GM18507 (cell line): ENCODE measurements around the gene SEMA3B.
"Not testable (repeated sequence)": the region's sequence is repeated elsewhere in the genome, so short reads cannot be mapped to it uniquely, and the experiment has no call there.

ENCODE experiments used
- DNase-seq: peaks from one replicate; pipeline ENCODE4 v3.0.0; 2011; ENCODE audit warnings: low read depth; ENCODE audit not compliant: insufficient read length; ENCODE audit errors: extremely low spot score
- FAIRE-seq: peaks from 2 replicates; lab custom pipeline; 2011; peaks lifted over from hg19 to GRCh38; lab: Jason Lieb, UNC

The SEMA3B gene

GRCh38 chr3:50300681-50301254 lies 31.8 kb downstream of the SEMA3B start:
- FAIRE-seq (no peak), DNase-seq (no peak)

- FAIRE-seq (no peak), DNase-seq (no peak)
Observed at GRCh38 chr3:50302095-50303012, 33.4 kb downstream of the SEMA3B start.

DNA sequence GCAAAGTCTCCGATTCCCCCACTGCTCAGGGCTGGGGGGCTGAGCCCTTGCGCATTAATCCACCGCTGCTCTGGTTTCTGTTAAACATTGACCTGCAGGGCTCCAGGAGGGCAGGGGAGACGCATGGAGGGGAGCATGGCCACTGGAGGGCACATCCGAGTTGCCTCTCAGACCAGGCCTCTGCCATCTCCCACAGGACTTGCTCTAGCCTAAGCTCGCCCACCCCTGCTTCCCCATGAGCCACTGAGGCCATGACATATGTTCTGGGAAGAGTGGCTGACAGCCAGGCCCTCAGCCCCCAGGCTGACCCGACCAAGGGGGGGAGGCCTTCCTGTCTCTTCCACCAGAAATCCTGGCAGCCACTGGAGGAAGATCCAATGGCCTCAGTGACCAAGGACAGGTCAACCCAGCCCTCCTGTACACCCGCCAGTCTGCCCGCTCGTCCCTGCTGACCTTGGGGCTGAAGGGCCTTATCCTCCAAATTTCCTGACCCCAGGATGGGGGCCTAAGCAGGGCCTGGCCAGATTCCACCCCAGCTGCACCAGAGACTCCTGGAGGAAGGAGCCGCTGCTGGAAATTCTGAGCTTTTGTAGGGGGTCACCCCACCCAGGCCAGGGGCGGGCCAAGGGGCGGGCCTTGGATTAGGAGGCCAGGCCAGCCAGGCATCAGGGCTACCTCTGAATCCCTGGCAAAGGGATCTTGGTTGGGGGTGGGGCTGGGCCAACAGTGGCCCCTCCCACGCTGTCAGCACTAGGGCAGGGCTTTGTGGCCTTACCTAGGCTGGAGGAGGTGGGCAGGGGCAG lies 34.3 kb downstream of the SEMA3B start, which contains the start of gene HYAL1:
Gene HYAL1, minus strand, starts transcription at position 562 of the 803 bp plus-strand sequence. CDS start 618 bp downstream, outside the sequence.
- DNase-seq (no peak), FAIRE-seq (no peak)

GRCh38 chr3:50304601-50305000 lies 35.7 kb downstream of the SEMA3B start:
- DNase-seq (no peak), FAIRE-seq (no peak)

DNA sequence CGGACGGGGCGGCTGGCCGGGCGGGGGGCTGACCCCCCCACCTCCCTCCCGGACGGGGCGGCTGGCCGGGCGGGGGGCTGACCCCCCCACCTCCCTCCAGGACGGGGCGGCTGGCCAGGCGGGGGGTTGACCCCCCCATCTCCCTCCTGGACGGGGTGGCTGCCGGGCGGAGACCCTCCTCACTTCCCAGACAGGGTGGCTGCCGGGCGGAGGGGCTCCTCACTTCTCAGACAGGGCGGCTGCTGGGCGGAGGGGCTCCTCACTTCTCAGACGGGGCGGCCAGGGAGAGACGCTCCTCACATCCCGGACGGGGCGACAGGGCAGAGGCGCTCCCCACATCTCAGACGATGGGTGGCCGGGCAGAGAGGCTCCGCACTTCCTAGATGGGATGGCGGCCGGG lies 43.1 kb downstream of the SEMA3B start:
- not testable (repeated sequence) for FAIRE-seq, DNase-seq

DNA sequence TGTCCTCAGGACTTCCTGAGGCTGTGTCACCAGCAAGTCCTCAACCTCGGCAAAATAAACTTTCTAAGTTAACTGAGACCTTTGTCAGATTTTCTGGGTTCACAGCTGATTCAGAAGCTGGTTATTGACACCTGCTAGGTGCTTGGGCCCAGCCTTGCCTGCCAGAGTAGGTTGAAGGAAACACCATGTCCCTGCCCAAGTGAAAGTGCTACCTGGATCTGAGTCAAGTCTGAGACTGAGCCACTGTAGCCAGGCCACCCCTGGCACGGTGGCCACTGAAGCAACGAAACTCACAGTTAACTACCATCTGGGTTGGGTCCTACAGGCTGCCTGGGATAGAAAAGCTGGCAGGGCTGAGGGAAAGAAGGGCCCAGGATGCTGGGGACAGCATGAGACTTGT lies 45.4 kb downstream of the SEMA3B start:
- DNase-seq (no peak), FAIRE-seq (no peak)

DNA sequence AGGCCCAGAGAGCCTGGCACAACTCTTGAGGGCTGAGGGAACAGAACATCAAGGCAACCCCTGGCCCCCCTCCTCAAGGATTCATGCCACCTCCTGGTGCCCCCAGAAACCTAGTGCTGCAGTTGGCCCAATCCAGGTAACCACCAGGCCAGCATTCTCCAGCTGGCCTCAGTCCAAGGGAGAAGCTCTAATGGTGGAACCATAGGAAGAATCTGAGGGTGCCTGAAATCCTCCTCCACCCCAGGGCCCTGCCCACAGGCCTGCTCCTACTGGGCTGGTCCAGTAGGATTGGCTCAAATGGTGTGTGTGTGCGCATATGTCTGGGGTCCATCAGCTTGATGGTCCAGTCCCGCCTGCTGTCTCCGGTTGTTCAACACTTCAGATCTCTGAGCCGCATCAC lies 45.9 kb downstream of the SEMA3B start:
- DNase-seq (no peak), FAIRE-seq (no peak)

GRCh38 chr3:50316657-50317242 lies 47.8 kb downstream of the SEMA3B start:
- DNase-seq (no peak), FAIRE-seq (no peak)

- no peak for FAIRE-seq
- DNase-seq, result no peak
Observed at GRCh38 chr3:50317300-50317699, 48.4 kb downstream of the SEMA3B start.

- no peak for FAIRE-seq
- DNase-seq, result no peak
Observed at GRCh38 chr3:50318163-50318562, 49.2 kb downstream of the SEMA3B start.

DNA sequence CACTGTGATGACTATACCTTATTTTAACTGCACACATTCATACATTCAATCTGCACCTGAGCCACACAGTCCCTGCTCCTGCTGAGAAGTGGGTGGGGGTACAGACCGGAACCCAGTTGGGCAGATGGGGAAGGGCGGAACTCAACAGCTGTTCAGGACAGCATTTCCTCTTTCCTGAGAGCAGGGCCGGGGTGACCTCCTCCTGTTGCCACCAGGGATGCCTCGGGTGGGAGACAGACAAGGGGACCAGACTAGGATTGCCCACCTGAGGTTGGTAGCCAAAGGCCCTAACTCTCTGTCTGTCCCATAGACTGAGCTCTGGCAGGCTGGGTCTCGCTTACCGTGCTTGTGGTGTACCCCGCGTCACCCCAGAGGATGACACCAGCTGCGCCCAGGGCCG lies 49.7 kb downstream of the SEMA3B start:
- FAIRE-seq (no peak), DNase-seq (no peak)

- FAIRE-seq (no peak), DNase-seq (no peak)
Observed at GRCh38 chr3:50319181-50319893, 50.4 kb downstream of the SEMA3B start.

- FAIRE-seq (no peak), DNase-seq (no peak)
Observed at GRCh38 chr3:50319894-50320625, 51.1 kb downstream of the SEMA3B start.

DNA sequence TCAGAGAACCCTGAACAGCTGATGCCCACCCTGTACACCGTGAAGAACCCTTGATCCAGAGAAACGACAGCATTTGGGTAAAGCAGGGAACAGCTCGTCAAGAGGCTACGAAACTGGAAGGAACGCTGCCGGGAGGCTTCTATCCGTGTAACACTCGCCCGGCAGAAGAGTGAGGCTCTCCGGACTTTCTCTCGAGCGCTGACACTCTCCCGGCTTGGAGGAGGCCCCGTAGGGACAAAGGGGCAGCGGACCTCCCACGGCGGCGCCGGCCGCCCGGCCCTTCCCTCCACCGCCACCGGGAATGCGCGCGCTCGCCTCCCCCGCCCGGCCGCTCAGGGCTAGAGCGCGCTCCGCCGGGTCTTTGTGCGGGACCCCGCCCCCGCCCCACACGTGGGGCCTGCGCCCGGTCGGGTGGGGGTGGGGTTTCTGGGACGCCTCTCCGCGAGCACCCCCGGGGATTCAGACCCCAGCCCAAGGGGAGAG lies 51.9 kb downstream of the SEMA3B start:
- no peak for DNase-seq
- peak; percentile 61 for FAIRE-seq

DNA sequence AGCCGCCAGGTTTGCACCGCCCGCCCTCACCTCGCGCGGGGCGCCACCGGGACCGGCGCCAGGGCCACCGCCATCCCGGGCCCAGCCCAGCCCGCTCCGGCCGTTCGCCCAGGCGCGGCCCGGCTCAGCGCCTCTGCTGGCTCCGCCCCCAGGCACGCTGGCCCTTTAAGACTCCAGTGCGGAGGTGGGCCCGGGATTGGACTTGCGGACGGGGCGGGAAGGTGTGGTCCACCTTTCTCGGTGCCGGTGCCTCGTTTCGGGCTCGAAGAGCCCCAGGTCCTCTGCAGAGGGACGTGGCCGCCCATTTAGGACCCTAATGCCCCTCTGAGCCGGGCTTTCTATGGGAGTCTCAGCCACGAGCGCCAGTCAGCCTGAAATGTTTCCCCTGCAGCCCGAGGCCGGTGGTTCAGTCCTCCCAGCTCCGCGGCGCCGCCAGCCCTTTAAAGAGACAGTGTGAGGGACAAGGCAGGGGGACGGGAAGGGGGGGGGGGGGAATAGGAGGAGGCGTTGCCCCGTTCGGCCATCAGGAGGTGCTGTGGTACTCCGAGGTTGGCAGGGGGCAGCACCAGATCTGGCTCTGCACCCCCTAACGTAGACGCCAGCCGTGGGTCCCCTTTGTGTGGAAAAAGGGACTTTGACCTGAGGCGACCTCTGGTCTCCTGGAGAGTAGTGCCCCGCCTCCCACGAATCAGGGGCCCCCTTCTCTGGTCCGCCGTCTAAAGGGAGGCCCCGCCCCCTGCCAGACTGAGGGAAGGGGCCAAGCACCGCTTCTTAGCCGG lies 52.6 kb downstream of the SEMA3B start:
- no peak for DNase-seq
- FAIRE-seq, result peak; percentile 77

DNA sequence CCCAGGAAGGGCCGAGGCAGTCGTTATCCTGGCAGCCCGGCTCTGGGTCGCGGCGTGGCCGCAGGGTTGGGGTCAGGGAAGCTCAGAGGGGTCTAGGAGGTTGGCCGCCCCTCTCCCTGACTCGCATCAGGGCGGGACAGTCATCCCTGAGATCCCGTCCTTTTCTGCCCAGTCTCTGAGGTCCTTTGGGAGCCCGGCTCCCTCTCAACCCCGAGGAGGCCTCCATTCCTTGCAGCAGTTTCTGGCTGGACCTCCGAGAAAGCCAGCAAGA lies 53.1 kb downstream of the SEMA3B start:
- FAIRE-seq (no peak), DNase-seq (no peak)

DNA sequence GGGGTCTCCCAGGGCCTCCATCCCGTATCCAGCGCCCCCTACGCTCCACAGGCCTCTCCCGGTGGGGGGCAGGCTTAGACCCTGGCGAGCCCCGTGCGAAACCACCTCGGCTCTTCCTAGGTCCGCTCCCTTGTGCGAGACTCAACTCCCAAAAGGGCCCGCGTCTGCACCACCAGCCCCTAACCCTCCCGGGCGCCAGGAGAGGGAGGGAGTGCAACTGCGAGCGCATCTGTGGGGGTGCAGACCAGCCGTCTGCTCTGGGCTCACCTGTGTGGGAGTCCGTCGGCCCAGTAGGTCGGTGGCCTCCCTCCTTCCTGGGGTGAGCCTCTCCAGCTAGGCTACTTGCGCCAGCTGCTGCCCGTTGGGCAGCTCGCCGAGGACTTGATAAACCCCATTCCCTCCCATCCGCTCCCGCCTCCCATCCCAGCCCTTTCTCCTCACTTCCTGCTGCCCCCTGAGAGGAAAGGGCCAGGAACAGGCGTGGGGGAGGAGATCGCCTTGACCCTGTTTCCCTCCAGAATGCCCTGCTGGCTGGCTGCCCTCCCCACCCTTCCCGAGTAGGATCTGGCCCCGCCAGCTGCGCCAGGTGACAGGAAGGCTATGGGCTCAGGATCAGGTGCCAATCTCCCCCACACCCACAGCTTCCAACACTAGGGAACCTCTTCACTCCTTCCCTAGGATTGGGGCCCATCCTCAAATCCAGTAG lies 53.6 kb downstream of the SEMA3B start, which contains the start of gene HYAL2:
Gene HYAL2, minus strand, starts transcription at position 360 of the 706 bp plus-strand sequence. CDS start 2,256 bp downstream, outside the sequence.
- FAIRE-seq (no peak), DNase-seq (no peak)
